ENCODE data around the gene AP3D1.
A peak's percentile ranks its signal among the peaks of the same experiment; 100 is the strongest.
"Not testable (repeated sequence)": the region's sequence is repeated elsewhere in the genome, so short reads cannot be mapped to it uniquely, and the experiment has no call there.

Gene AP3D1

GRCh38 chr19:2108251-2109016, 42.9 kb downstream of the AP3D1 start:
- no peak for DNase-seq

- DNase-seq: no peak
Measured at GRCh38 chr19:2103045-2103707, 48.2 kb downstream of the AP3D1 start.

GRCh38 chr19:2101417-2102335, 49.7 kb downstream of the AP3D1 start:
- peak; percentile 48 for DNase-seq

- no peak for DNase-seq
Measured at GRCh38 chr19:2100719-2101061, 50.7 kb downstream of the AP3D1 start.

GRCh38 chr19:2099937-2100718, 51.2 kb downstream of the AP3D1 start:
- DNase-seq: no peak

GRCh38 chr19:2099054-2099501, 52.3 kb downstream of the AP3D1 start:
- no peak for DNase-seq

GRCh38 chr19:2097886-2098327, 53.5 kb downstream of the AP3D1 start:
- DNase-seq: no peak

GRCh38 chr19:2097203-2097885, 54.0 kb downstream of the AP3D1 start:
- DNase-seq: no peak

- peak; percentile 99 for DNase-seq
Measured at GRCh38 chr19:2096480-2097202, 54.7 kb downstream of the AP3D1 start, which contains the start of gene IZUMO4. Gene IZUMO4 (plus strand): TSS chr19:2096915. CDS start chr19:2096946, 31 bp downstream.

GRCh38 chr19:2096034-2096479, 55.3 kb downstream of the AP3D1 start, which contains the start of gene MOB3A:
Gene MOB3A (minus strand): TSS chr19:2096326. CDS start chr19:2078560, 17,766 bp downstream.
- DNase-seq: no peak

- not testable (repeated sequence) for DNase-seq
Measured at GRCh38 chr19:2091926-2092525, 59.3 kb downstream of the AP3D1 start.

- DNase-seq: no peak
Measured at GRCh38 chr19:2089727-2090053, 61.7 kb downstream of the AP3D1 start.

- no peak for DNase-seq
Measured at GRCh38 chr19:2089001-2089711, 62.2 kb downstream of the AP3D1 start.

- DNase-seq: no peak
Measured at GRCh38 chr19:2087621-2088100, 63.7 kb downstream of the AP3D1 start.

GRCh38 chr19:2086695-2087620, 64.4 kb downstream of the AP3D1 start:
- not testable (repeated sequence) for DNase-seq

- no peak for DNase-seq
Measured at GRCh38 chr19:2084993-2085720, 66.2 kb downstream of the AP3D1 start.

- DNase-seq: no peak
Measured at GRCh38 chr19:2083174-2083854, 68.1 kb downstream of the AP3D1 start.

Data from midbrain (tissue), 1 donor.